RPMI7951 (cell line): ENCODE measurements around the gene ADGRE1. TPM values are rescaled to one million over a fixed set of nuclear protein-coding genes. Genes with fewer than 3 reads are reported as not detected.

Source experiments
- DNase-seq: peaks from one replicate; pipeline ENCODE4 v3.0.0-alpha.2; 2012; ENCODE audit warnings: low read depth
- total RNA-seq: library from RNA; depleted of rRNA; stranded (reverse); fragments of >200 nt; shearing (Covaris generic); gene quantifications from 2 replicates; pipeline ENCODE4 v1.2.3, GENCODE V29; 2014

ADGRE1 gene
- total RNA-seq, 1 experiment from 2014 or later, result 7.2 TPM

GRCh38 chr19:6877766-6878165 is 9.6 kb upstream of the ADGRE1 start:
- no peak for DNase-seq

DNA sequence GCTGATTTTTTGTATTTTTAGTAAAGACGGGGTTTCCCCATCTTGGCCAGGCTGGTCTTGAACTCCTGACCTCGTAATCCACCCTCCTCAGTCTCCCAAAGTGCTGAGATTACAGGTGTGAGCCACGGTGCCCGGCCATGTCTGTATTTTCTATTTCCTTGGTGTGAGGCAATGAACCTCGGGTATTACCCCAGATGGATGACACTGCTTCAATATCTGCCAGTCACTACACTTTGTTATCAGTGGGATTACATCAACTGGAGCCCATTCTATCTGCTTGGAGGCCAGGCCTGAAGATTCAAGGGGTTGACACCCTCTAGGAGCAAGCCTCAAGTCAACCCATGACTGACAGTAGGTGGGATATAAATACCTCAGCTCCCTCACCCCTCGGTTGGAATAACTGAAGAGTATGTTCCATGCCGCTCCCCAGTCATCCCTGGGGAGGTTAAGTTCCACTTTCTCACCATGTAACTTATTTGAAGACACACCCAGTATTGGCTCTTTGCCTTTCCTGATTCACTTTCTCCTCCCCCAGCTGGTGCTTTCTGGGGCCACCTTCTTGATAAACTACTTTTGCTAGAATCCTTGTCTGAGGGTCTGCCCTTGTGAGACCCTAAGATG is 992 bp upstream of the ADGRE1 start:
- DNase-seq, result no peak

DNA sequence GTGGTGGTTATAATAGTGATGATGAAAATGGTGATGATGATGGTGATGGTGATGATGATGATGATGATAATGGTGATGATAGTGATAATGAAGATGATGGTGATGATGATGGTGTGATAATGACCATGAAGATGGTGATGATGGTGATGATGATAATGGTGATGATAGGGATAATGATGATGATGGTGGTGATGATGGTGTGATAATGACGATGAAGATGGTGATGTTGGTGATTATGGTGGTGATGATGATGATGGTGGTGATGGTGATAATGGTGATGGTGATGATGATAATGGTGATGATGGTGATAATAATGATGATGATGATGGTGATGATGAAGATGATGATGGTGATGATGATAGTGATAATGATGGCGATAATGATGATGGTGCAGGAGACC is 1.6 kb downstream of the ADGRE1 start:
- DNase-seq, result no peak

GRCh38 chr19:6890401-6890913 is 3.1 kb downstream of the ADGRE1 start:
- DNase-seq, result no peak

- no peak for DNase-seq
Observed at GRCh38 chr19:6890938-6891337, 3.6 kb downstream of the ADGRE1 start.

- no peak for DNase-seq
Observed at GRCh38 chr19:6891761-6892385, 4.5 kb downstream of the ADGRE1 start.

DNA sequence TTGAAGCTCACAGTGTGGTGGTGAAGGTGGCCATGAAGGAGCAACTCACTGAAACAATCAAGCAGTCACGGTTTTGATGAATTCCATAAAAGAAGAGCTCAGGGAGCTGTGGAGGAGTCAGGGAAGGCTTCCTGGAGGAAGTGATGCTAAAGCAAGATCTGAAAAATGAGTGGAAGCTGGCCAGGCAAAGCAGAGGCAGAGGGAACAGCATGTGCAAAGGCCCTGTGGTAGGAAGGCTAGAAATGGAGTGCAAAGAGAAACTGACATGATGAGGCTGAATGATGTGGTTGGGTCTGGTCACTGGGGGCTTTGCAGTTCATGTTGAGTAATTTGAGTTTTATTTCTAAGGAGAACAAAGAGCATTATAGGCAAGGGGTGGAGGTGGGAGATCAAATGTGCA is 6.9 kb downstream of the ADGRE1 start:
- no peak for DNase-seq

DNA sequence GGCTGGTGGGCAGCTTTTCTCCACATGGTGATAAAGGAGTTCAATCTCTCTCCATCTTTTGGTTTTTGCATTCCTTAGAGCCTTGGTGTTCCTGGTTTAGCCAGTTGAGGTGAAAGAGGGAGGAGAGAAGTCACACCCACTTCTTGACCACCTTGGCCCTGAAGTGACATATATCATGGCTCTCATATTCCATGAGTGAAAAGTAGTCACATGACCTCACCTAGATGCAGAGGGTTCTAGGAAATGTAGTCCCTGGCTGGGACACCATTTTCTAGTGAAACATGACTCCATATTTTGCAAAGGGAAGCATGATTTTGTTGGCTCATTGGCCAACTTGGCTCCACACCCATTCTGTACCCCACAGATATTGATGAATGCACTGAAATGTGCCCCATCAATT is 16.1 kb downstream of the ADGRE1 start:
- no peak for DNase-seq

DNA sequence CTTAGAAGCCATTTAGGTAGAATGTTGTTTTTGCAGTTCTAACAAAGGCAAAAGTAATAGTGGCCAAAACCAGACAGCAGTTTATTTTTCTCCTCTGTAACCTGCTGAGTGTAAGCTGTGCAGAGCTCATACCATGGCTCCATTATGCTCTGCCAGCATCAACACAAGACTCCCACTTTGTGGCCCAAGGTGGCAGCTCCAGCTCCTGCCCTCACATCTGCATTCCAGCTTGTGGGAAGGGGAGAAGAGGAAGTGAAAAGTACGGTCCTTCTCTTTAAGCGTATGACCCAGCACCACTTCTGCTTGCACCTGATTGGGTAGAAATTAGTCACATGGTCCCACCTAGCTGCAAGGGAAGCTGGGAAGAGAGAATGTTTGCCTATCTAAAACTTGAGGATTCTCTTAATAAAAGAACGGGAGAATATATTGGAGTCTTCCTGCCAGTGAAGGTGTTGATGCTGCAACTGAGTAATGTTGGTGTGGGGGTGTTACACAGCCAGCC is 19.2 kb downstream of the ADGRE1 start:
- DNase-seq, result no peak

DNA sequence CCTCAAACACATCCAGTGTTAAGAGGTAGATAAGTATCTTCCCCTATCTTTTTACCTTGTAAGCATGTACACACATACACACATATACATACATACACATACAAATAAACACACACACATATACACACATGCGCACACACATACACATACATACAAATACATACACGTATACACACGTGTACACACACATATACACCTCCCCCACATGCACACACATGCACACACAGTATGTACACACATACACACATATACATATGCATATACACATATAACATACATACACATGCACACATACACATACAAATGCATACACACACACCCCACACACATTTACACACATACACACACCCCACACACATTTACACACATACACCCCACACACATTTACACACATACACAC is 24.1 kb downstream of the ADGRE1 start:
- no peak for DNase-seq

GRCh38 chr19:6914321-6914720 is 26.9 kb downstream of the ADGRE1 start:
- DNase-seq, result no peak

DNA sequence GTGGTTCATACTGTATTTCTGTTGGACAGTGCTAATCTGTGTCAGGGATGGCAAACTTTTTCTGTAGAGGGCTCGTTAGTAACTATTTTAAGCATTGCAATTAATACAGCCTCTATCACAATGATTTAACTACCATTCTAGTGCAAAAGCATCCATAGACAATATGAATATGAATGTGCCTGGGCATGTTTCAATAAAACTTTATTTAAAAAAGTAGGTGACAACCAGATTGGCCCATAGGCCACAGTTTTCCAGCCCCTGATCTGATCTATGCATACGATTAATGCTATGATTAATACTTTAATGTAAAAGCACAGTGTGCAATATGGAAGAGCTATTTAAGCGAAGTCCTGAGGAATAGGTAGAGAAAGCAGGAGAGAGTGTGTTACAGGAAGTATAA is 29.6 kb downstream of the ADGRE1 start:
- DNase-seq, result no peak

GRCh38 chr19:6925386-6925785 is 38.0 kb downstream of the ADGRE1 start:
- DNase-seq, result peak; percentile 14

- DNase-seq, result peak; percentile 86
Observed at GRCh38 chr19:6925801-6926751, 38.7 kb downstream of the ADGRE1 start.

- DNase-seq, result no peak
Observed at GRCh38 chr19:6930190-6930589, 42.8 kb downstream of the ADGRE1 start.

GRCh38 chr19:6935069-6935468 is 47.7 kb downstream of the ADGRE1 start:
- no peak for DNase-seq

- no peak for DNase-seq
Observed at GRCh38 chr19:6935618-6936017, 48.2 kb downstream of the ADGRE1 start.

GRCh38 chr19:6945733-6946132 is 58.4 kb downstream of the ADGRE1 start:
- no peak for DNase-seq

- DNase-seq, result peak; percentile 94
Observed at GRCh38 chr19:6947745-6948144, 60.4 kb downstream of the ADGRE1 start.

DNA sequence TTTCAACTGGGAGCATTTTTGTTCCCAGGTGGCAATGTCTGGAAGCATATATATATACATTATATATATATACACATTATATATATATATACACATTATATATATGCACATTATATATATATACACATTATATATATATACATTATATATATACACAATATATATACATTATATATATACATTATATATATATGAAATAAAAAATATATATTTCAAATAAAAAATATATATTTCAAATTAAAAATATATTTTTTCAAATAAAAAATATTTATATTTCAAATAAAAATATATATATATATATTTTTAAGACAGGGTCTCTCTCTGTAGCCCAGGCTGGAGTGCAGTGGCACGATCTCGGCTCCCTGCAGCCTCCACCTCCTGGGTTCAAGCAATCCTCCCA is 61.5 kb downstream of the ADGRE1 start:
- no peak for DNase-seq

GRCh38 chr19:6952956-6953355 is 65.6 kb downstream of the ADGRE1 start:
- peak; percentile 11 for DNase-seq

- no peak for DNase-seq
Observed at GRCh38 chr19:6955082-6955481, 67.7 kb downstream of the ADGRE1 start.
